Endothelial cell (in vitro differentiated cells): Measurements from ENCODE around the gene FSD2. TPM values are rescaled to one million over a fixed set of nuclear protein-coding genes. Genes with fewer than 3 reads are reported as not detected.
A peak's percentile ranks its signal among the peaks of the same experiment; 100 is the strongest.
"Not testable (repeated sequence)": the region's sequence is repeated elsewhere in the genome, so short reads cannot be mapped to it uniquely, and the experiment has no call there.

Experiments
- DNase-seq: peaks from one replicate; pipeline ENCODE4 v3.0.0; 2021; ENCODE audit warnings: low spot score
- H3K27ac Mint-ChIP-seq: one replicate; pipeline ENCODE4 v1.8.0; 2021; ENCODE audit warnings: mixed read lengths, inconsistent platforms; ENCODE audit not compliant: unreplicated experiment
- H3K27me3 Mint-ChIP-seq: one replicate; pipeline ENCODE4 v1.8.0; 2021; ENCODE audit warnings: mild to moderate bottlenecking, moderate library complexity, mixed read lengths, inconsistent platforms; ENCODE audit not compliant: unreplicated experiment
- H3K36me3 Mint-ChIP-seq: one replicate; pipeline ENCODE4 v1.8.0; 2021; ENCODE audit warnings: mild to moderate bottlenecking, low read depth, mixed read lengths, inconsistent platforms; ENCODE audit not compliant: unreplicated experiment
- H3K4me1 Mint-ChIP-seq: one replicate; pipeline ENCODE4 v1.8.0; 2021; ENCODE audit warnings: mild to moderate bottlenecking, mixed read lengths, inconsistent platforms; ENCODE audit not compliant: unreplicated experiment
- H3K4me3 Mint-ChIP-seq: one replicate; pipeline ENCODE4 v1.8.0; 2021; ENCODE audit warnings: mild to moderate bottlenecking, mixed read lengths, inconsistent platforms; ENCODE audit not compliant: unreplicated experiment
- H3K9me3 Mint-ChIP-seq: one replicate; pipeline ENCODE4 v1.8.0; 2021; ENCODE audit warnings: mixed read lengths, inconsistent platforms; ENCODE audit not compliant: unreplicated experiment
- total RNA-seq: library from RNA; stranded (reverse); fragmentation: NEBNext Ultra II Directional; extraction: Animal tissue kit (Norgen Biotek cat#: 25700); gene quantifications from one replicate; pipeline ENCODE4 v1.2.1, GENCODE V29; 2021; ENCODE audit not compliant: unreplicated experiment
- TF ChIP-seq, protein P1 (sequence below): fragments of 200-600 bp; sonication (generic); IDR thresholded peaks from one replicate; pipeline ENCODE4 v1.5.0; 2021; ENCODE audit warnings: antibody characterized with exemption; ENCODE audit not compliant: unreplicated experiment

The FSD2 gene
- total RNA-seq, 1 donor from 2014 or later: not detected

DNA sequence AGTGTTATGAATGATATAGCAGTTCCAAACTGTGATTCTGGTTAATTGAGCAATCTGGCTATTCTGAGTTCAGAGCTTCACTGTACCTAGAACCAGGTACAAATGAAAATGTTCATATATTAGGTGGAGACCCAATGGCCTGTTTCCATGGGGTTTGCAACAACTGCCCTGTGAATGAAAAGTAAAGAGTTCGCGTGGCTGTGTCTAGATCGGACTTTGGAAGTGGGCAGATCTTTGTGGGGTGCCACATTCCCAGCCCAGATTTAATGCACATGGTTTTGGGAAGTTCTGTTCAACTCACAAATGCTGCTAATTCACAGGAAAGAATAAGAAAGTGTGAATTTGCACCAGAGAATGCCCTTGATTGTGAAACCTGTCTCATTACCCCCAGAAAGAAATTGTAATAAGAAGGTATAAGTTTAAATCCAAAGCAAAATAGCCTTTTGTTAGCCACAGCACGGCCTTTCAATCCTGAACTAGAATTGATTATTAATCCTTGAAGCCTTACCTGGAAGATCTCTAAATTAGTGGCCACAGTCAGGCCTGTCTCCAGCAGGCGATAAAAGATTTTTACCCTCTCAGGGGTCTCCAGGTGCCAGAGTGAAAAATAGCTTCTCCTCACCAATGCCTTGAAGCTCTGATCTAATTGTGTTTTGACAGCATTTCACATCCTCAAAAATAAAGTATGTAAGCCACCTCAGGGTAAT, 26.2 kb upstream of the FSD2 start:
- Mint-ChIP-seq H3K27ac (no peak overlapping the region), H3K36me3 (peaks cover 31% of the 10 kb centered on the region), H3K4me3 (no peak overlapping the region), H3K4me1 (peaks cover 11% of the 10 kb centered on the region), H3K27me3 (no peaks in the 10 kb centered on the region), H3K9me3 (no peaks in the 10 kb centered on the region)
- TF ChIP-seq, protein P1, sequence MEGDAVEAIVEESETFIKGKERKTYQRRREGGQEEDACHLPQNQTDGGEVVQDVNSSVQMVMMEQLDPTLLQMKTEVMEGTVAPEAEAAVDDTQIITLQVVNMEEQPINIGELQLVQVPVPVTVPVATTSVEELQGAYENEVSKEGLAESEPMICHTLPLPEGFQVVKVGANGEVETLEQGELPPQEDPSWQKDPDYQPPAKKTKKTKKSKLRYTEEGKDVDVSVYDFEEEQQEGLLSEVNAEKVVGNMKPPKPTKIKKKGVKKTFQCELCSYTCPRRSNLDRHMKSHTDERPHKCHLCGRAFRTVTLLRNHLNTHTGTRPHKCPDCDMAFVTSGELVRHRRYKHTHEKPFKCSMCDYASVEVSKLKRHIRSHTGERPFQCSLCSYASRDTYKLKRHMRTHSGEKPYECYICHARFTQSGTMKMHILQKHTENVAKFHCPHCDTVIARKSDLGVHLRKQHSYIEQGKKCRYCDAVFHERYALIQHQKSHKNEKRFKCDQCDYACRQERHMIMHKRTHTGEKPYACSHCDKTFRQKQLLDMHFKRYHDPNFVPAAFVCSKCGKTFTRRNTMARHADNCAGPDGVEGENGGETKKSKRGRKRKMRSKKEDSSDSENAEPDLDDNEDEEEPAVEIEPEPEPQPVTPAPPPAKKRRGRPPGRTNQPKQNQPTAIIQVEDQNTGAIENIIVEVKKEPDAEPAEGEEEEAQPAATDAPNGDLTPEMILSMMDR: no peak
- DNase-seq: no peak

DNA sequence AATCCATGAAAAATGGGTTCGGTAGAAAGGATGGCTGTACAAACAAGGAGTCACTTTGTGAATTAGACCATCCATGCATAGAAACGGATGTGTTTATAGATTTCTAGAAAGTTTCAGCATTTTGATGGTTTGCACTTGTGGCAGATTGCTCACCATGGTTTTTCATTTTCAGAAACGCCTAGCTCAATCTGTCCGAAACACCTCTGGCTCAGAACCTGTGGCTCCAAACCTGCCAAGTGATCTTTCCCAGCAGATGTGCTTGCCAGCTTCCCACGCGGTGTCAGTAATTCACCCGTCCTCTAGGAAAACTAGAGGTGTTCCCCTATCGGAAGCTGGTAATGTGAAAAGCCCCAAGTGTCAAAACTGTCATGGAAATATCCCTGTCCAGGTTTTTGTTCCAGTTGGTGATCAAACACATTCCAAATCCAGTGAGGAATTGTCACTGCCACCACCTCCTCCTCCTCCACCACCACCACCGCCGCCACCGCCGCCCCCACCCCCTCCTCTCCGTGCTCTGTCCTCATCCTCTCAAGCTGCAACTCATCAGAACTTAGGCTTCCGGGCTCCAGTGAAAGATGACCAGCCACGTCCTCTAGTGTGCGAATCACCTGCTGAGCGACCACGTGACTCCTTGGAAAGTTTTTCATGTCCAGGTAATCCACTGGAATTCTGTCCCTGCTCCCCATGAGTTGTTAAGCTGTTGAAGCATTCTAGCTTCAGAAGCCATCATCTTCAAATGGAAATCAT, 24.7 kb upstream of the FSD2 start:
- no peaks in the 10 kb centered on the region for H3K9me3 Mint-ChIP-seq
- TF ChIP-seq, protein P1: no peak
- peaks cover 2% of the 10 kb centered on the region for H3K4me1 Mint-ChIP-seq
- H3K36me3 Mint-ChIP-seq: peaks cover 35% of the 10 kb centered on the region
- no peak overlapping the region for H3K4me3 Mint-ChIP-seq
- H3K27me3 Mint-ChIP-seq: no peaks in the 10 kb centered on the region
- no peak overlapping the region for H3K27ac Mint-ChIP-seq
- no peak for DNase-seq

- H3K27ac Mint-ChIP-seq: no peak overlapping the region
- H3K4me3 Mint-ChIP-seq: peak overlapping the region; percentile 39
- no peaks in the 10 kb centered on the region for H3K9me3 Mint-ChIP-seq
- no peak for DNase-seq
- no peaks in the 10 kb centered on the region for H3K27me3 Mint-ChIP-seq
- no peaks in the 10 kb centered on the region for H3K4me1 Mint-ChIP-seq
- TF ChIP-seq, protein P1: no peak
- peaks cover 33% of the 10 kb centered on the region for H3K36me3 Mint-ChIP-seq
Observed at GRCh38 chr15:82829234-82829633, 23.4 kb upstream of the FSD2 start.

DNA sequence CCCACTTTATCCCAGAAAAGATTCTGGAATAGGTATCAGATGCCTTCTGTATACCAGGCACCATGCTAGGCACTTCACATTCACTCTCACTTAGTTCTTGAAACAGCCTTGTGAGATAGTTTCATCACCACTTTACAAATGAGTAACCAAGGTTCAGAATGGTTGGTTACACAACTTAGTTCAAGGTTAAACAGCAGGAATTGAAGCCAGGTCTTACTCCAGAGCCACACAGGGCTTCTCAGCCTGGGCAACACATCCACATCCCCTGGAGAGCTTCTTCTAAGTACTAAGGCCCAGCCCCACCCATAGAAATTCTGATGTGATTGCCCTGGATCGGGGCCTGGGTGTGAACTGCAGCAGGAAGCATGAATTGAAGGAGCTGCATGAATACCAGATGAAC, 22.2 kb upstream of the FSD2 start:
- Mint-ChIP-seq H3K36me3 (peaks cover 29% of the 10 kb centered on the region), H3K9me3 (no peaks in the 10 kb centered on the region), H3K4me1 (no peaks in the 10 kb centered on the region), H3K27me3 (no peaks in the 10 kb centered on the region), H3K27ac (no peak overlapping the region), H3K4me3 (no peak overlapping the region)
- no peak for DNase-seq
- TF ChIP-seq, protein P1: no peak

- TF ChIP-seq, protein P1: no peak
- no peak overlapping the region for H3K27ac Mint-ChIP-seq
- no peaks in the 10 kb centered on the region for H3K4me1 Mint-ChIP-seq
- no peaks in the 10 kb centered on the region for H3K27me3 Mint-ChIP-seq
- DNase-seq: no peak
- no peaks in the 10 kb centered on the region for H3K9me3 Mint-ChIP-seq
- no peak overlapping the region for H3K4me3 Mint-ChIP-seq
- peaks cover 33% of the 10 kb centered on the region for H3K36me3 Mint-ChIP-seq
Observed at GRCh38 chr15:82823049-82823448, 17.2 kb upstream of the FSD2 start.

DNA sequence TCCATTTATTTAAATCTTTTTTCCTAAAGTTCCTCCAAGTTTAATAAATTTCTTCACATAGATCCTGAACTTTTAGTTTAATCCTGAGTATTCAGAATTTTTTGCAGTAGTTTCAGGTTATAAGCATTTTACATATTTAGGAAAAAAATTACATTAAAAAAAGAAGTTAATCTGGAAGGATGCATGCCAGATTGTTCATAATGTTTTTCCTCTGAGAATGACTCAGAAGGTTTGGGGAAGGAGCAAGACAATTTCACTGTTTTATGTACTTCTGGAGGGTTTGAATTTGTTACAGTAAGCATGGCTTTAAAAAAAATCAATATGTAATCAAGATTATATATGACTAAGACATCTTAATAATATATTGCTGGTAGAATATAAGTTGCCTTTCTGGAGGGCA, 16.0 kb upstream of the FSD2 start:
- peaks cover 40% of the 10 kb centered on the region for H3K36me3 Mint-ChIP-seq
- not testable (repeated sequence) for DNase-seq, H3K4me1 Mint-ChIP-seq, H3K9me3 Mint-ChIP-seq, H3K27ac Mint-ChIP-seq, H3K4me3 Mint-ChIP-seq, H3K27me3 Mint-ChIP-seq

- DNase-seq, H3K4me3 Mint-ChIP-seq, H3K27ac Mint-ChIP-seq, H3K9me3 Mint-ChIP-seq, H3K27me3 Mint-ChIP-seq, H3K4me1 Mint-ChIP-seq: not testable (repeated sequence)
- H3K36me3 Mint-ChIP-seq: peaks cover 40% of the 10 kb centered on the region
Observed at GRCh38 chr15:82821396-82821795, 15.5 kb upstream of the FSD2 start.
